ENCODE data around the gene ESPN.
"Not testable (repeated sequence)": the region's sequence is repeated elsewhere in the genome, so short reads cannot be mapped to it uniquely, and the experiment has no call there.

ESPN gene

DNA sequence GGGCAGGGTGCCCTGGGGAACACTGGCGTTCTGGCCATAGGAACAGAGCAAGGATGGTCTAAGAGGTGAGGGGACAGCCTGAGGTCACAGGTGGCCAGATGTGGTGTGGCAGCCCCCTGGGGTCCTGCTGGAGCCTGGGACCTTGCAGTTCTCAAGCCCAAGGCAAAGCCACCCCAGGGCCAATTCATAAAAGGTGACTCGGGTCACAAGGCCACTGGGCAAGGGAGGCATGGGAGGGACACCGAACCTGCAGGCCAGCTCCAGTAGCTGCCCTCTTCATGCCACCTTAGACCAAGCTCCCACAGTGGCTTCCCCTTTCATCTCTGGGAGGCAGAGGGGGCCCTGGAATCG, 22.1 kb downstream of the ESPN start:
- H3K36me3 ChIP-seq, result no peaks in the 10 kb centered on the region
- H3K27me3 ChIP-seq, result peaks cover 47% of the 10 kb centered on the region
- no peak overlapping the region for H3K4me3 ChIP-seq (ENCODE audit: low read depth, low read length)
- H3K4me1 ChIP-seq, result no peaks in the 10 kb centered on the region
- no peak for TF ChIP-seq CTCF (IDR thresholded peaks at IDR 0.05; ENCODE audit: low read depth, low read length)
- DNase-seq, result no peak
- no peaks in the 10 kb centered on the region for H3K9me3 ChIP-seq

DNA sequence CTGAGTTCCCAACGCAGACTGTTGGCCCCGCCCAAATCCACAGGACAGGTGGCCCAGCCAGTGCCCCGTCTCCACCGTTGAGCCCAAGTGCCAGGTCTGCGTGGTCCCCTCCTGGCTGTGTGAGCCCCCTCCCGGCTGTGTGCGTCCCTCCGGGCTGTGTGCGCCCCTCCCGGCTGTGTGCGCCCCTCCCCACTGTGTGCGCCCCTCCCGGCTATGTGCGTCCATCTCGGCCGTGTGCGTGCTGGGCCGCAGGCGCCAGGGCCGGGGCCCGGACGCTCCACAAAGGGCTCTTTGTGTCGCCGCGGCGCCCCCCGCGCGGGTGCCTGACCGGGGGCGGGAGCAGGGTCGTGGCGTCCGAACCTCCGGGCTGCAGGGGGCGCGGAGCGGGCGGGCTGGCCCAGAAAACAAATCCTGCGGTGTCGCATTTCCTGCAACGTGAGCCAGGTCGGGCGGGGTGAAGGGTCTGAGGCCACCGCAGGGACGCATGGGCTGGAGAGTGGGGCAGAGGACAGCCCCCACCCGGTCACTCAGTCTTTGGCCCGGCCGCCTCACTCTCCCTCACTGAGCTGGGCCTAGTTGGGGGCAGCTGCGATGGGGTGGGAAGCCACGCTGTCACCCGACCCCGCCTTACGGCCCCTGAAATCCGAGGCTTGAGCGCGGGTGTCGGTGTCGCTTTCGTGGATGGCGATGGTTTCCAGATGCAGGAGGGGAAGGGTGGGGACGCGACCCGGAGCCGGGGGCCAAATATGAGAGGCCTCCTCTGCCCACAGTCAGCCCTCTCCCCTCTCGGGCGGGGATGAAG, 22.6 kb downstream of the ESPN start:
- H3K27me3 ChIP-seq, result peaks cover 49% of the 10 kb centered on the region
- H3K36me3 ChIP-seq, result no peaks in the 10 kb centered on the region
- TF ChIP-seq CTCF (IDR thresholded peaks at IDR 0.05; ENCODE audit: low read depth, low read length), result no peak
- no peaks in the 10 kb centered on the region for H3K9me3 ChIP-seq
- no peak overlapping the region for H3K4me3 ChIP-seq (ENCODE audit: low read depth, low read length)
- DNase-seq, result no peak
- no peaks in the 10 kb centered on the region for H3K4me1 ChIP-seq

DNA sequence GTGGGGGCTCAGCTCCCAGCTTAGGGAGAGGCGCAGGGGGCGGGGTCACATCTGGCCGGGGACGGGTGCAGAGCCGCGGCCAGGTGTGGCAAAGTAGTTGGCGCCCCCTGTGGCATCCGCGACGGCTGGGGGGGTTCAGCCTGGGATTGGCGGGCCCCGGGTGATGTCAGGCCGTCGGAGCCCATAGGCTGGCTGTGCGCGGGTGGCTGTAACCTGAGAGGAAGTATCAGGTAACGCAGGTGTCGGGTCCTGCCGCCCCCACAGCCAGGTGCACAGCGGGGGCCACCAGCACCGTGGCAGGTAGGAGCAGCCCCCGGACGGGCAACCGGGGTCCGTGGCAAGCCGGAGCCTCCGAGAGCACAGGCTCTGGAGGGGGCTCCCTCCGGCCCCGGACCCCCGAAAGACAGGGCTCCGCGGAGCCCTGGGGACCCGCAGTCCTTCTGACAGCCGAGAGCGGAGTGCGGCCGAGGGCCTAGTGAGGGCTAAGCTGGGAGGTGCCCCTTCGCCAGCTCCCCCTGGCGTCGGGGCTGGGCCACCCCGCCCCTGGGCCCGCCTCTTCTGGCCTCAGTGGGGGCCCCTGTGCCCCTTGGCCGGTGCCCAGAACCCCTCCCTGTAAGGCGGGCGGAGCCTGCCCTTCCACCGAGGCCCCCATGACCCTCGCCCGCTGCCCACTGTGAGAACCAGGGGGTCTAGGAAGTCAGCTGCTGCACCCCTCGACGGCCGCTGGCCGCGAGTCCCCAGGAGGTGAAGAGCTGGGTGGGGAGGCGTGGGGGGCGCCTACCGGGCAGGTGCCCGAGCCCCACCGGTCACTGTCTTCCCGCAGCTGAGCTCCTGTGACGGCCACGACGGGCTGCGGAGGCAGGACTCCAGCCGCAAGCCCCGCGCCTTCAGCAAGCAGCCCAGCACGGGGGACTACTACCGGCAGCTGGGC, 23.5 kb downstream of the ESPN start:
- H3K4me1 ChIP-seq, result no peaks in the 10 kb centered on the region
- no peak for TF ChIP-seq CTCF (IDR thresholded peaks at IDR 0.05; ENCODE audit: low read depth, low read length)
- no peaks in the 10 kb centered on the region for H3K9me3 ChIP-seq
- peaks cover 56% of the 10 kb centered on the region for H3K27me3 ChIP-seq
- no peaks in the 10 kb centered on the region for H3K36me3 ChIP-seq
- no peak overlapping the region for H3K4me3 ChIP-seq (ENCODE audit: low read depth, low read length)
- no peak for DNase-seq

GRCh38 chr1:6448749-6449631, 24.4 kb downstream of the ESPN start:
- TF ChIP-seq CTCF (IDR thresholded peaks at IDR 0.05; ENCODE audit: low read depth, low read length), result no peak
- peak; percentile 39 for DNase-seq
- Histone ChIP-seq H3K36me3 (no peaks in the 10 kb centered on the region), H3K4me3 (ENCODE audit: low read depth, low read length) (no peak overlapping the region), H3K27me3 (peaks cover 60% of the 10 kb centered on the region), H3K9me3 (no peaks in the 10 kb centered on the region), H3K4me1 (no peaks in the 10 kb centered on the region)

DNA sequence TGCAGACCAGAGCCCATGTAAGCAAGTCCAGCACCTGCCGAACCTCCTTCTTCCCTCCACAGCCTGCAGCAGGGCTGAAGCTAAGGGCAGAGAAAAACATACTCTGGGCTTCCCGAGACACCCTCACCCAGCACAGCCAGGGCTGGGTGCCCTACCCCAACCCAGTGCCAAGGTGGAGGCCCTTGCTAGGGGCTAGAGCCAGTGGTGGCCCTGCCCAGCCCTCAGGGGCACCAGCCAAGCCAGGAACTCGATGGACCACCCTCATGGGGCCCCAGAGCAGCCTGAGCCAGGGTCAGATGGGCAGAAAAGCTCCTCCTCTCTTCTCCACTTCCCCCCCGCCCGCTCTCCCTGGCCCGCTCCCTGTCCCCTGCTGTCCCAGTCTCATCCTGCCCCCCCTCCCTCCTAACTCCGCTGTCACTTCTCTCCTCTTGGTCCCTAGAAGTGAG, 25.5 kb downstream of the ESPN start:
- Histone ChIP-seq H3K27me3 (peaks cover 71% of the 10 kb centered on the region), H3K9me3 (no peaks in the 10 kb centered on the region), H3K4me3 (ENCODE audit: low read depth, low read length) (no peak overlapping the region), H3K4me1 (no peaks in the 10 kb centered on the region), H3K36me3 (no peaks in the 10 kb centered on the region)
- no peak for DNase-seq
- TF ChIP-seq CTCF (IDR thresholded peaks at IDR 0.05; ENCODE audit: low read depth, low read length), result no peak

GRCh38 chr1:6450486-6450885, 25.9 kb downstream of the ESPN start:
- H3K36me3 ChIP-seq; H3K4me3 ChIP-seq (ENCODE audit: low read depth, low read length); H3K9me3 ChIP-seq; DNase-seq; H3K4me1 ChIP-seq: not testable (repeated sequence)
- peaks cover 75% of the 10 kb centered on the region for H3K27me3 ChIP-seq

Measured in BE2C (cell line).